Measurements from ENCODE around the gene ASB2. TPM values are rescaled to one million over a fixed set of nuclear protein-coding genes. Genes with fewer than 3 reads are reported as not detected.

Gene ASB2
- total and polyA plus RNA-seq, 2 of the 8 experiments (the other 6 are each of a cell fraction or from before 2014, with no cell fraction given), result 1.0 to 2.1 TPM

- no peak overlapping the region for H2BK5ac ChIP-seq (ENCODE audit: low read depth, low read length)
- no peak overlapping the region for H3K14ac ChIP-seq (ENCODE audit: insufficient read length)
- no peak overlapping the region for H3K27ac ChIP-seq (ENCODE audit: low read depth, low read length)
- FAIRE-seq (no peak), DNase-seq (ENCODE audit: low read depth in 1 of 2, low spot score in 2 of 2) (no peak)
- H3K4me3 ChIP-seq (ENCODE audit: extremely low read depth in 1 of 4, insufficient read depth in 2 of 4, low read depth in 3 of 4, low read length in 4 of 4), result no peak overlapping the region
- no peak overlapping the region for H2AFZ ChIP-seq (ENCODE audit: low read length)
- H4K8ac ChIP-seq (ENCODE audit: extremely low read depth, insufficient read depth, low read length), result no peak overlapping the region
- H3K9ac ChIP-seq (replicated peaks in 1 of 4; ENCODE audit: extremely low read depth in 1 of 4, low read depth in 3 of 4, low read length in 3 of 4), result no peak overlapping the region
- WGBS, 2 experiments (ENCODE audit: extremely low coverage in 1 of 2, insufficient coverage in 1 of 2, insufficient read length in 1 of 2, insufficient replicate concordance in 2 of 2, low coverage in 1 of 2, low lambda C conversion rate in 2 of 2, missing lambda C conversion rate in 1 of 2), result 78% methylated on average over 7 of the region's 7 CpGs; no CpG with 5 or more reads in 1 of the 2 experiments
- no peak overlapping the region for H2BK12ac ChIP-seq (ENCODE audit: low read depth, low read length)
- H2BK20ac ChIP-seq (ENCODE audit: low read length), result no peak overlapping the region
- no peaks in the 10 kb centered on the region for H4K20me1 ChIP-seq (replicated peaks in 1 of 2; ENCODE audit: control insufficient read depth in 1 of 2, insufficient read depth in 2 of 2, low read length in 2 of 2)
- H3K56ac ChIP-seq (replicated peaks; ENCODE audit: insufficient read length, low read depth, low read length), result no peak overlapping the region
- no peaks in the 10 kb centered on the region; the same call in 1 of the 2 replicates for H3K79me1 ChIP-seq (ENCODE audit: low read depth, low read length)
- H3K4me1 ChIP-seq (replicated peaks in 1 of 4; ENCODE audit: control insufficient read depth in 3 of 4, insufficient read depth in 4 of 4, low read length in 3 of 4), result peaks cover 0 to 6% (median 2%) of the 10 kb centered on the region in 4 experiments; a peak in 3 of 7 replicates
- H2BK15ac ChIP-seq (ENCODE audit: low read length), result no peak overlapping the region
- CTCF ChIA-PET (ENCODE audit: partially characterized antibody), result interaction anchor here (0.6 to 20.5 kb wide), 17 partner anchors 7 to 718 kb away, joined by 3 to 484 read pairs (median 5); no protein-coding TSS in a partner anchor
- no peak overlapping the region for H2BK120ac ChIP-seq (replicated peaks; ENCODE audit: low read depth, low read length)
- H3K36me3 ChIP-seq (ENCODE audit: control insufficient read depth in 2 of 4, insufficient read depth in 4 of 4, low read length in 3 of 4), result no peaks in the 10 kb centered on the region
- no peak overlapping the region for H3K23ac ChIP-seq (ENCODE audit: insufficient read length)
- H2AK5ac ChIP-seq (ENCODE audit: low read depth, low read length), result no peak overlapping the region
- H3K23me2 ChIP-seq (ENCODE audit: low read depth, low read length), result peaks cover 3% of the 10 kb centered on the region; the same call in 1 of the 2 replicates
- H3K27me3 ChIP-seq (replicated peaks in 1 of 4; ENCODE audit: control insufficient read depth in 3 of 4, extremely low read depth in 1 of 4, insufficient read depth in 3 of 4, low read length in 3 of 4), result 0 out of 7 replicates have a peak, but pooled peaks cover 0 to 2% (median 0%) of the 10 kb centered on the region in 4 experiments
- H3K4me2 ChIP-seq (ENCODE audit: insufficient read depth in 1 of 2, low read depth in 2 of 2, low read length in 2 of 2), result no peak overlapping the region
- H4K5ac ChIP-seq (ENCODE audit: insufficient read length, low read depth, low read length), result no peak overlapping the region
- H4K91ac ChIP-seq (replicated peaks; ENCODE audit: insufficient read length, low read length), result no peak overlapping the region
- H3K9me3 ChIP-seq (ENCODE audit: insufficient read depth in 2 of 2, low read depth in 1 of 2, low read length in 1 of 2), result no peaks in the 10 kb centered on the region
- H3K79me2 ChIP-seq (ENCODE audit: control insufficient read depth in 1 of 2, insufficient read depth in 2 of 2, low read length in 2 of 2), result no peaks in the 10 kb centered on the region
- POLR2A ChIA-PET (ENCODE audit: partially characterized antibody), result interaction anchor here (2.7 kb wide), 1 partner anchor 59 kb away, joined by 8 read pairs; no protein-coding TSS in a partner anchor
- no peak overlapping the region for H3K18ac ChIP-seq (ENCODE audit: extremely low read depth, low read length)
- no peak overlapping the region for H3K4ac ChIP-seq (replicated peaks; ENCODE audit: insufficient read length, low read depth, low read length)
Measured at GRCh38 chr14:93998871-93999403, 22.6 kb upstream of the ASB2 start.
